Psoas muscle (tissue), 8 donors: ENCODE measurements around the gene PHLPP1. TPM values are rescaled to one million over a fixed set of nuclear protein-coding genes. Genes with fewer than 3 reads are reported as not detected.
"Not testable (repeated sequence)": the region's sequence is repeated elsewhere in the genome, so short reads cannot be mapped to it uniquely, and the experiment has no call there.

Experiments
- ATAC-seq, 4 donors: fragments of 200-7000 bp; cut with Tn5 transposase; one replicate each; pipeline ENCODE4 v1.9.1; 2020; ENCODE audit warnings: moderate library complexity in 3 of 4, mild to moderate bottlenecking in 2 of 4
- DNase-seq, 2 donors: peaks; one replicate each; pipeline ENCODE4 v3.0.0-alpha.2; 2020
- H3K27ac ChIP-seq: fragments of 200-600 bp; one replicate; pipeline ENCODE4 v1.8.0; 2022
- H3K27me3 ChIP-seq, 3 donors: fragments of 200-600 bp in 1 of 3; one replicate each; pipeline versions ENCODE4 v1.6.1 to v1.8.0; 2013 to 2022; ENCODE audit warnings: low read length in 2 of 3, mild to moderate bottlenecking in 2 of 3, moderate library complexity in 1 of 3; ENCODE audit not compliant: insufficient read depth in 3 of 3
- H3K36me3 ChIP-seq, 2 donors: fragments of 200-600 bp in 1 of 2; one replicate each; pipeline versions ENCODE4 v1.6.1 to v1.8.0; 2013 to 2022; ENCODE audit warnings: low read depth in 1 of 2, mild to moderate bottlenecking in 1 of 2, moderate library complexity in 1 of 2; ENCODE audit not compliant: insufficient read depth in 1 of 2
- H3K4me1 ChIP-seq: fragments of 200-600 bp; one replicate; pipeline ENCODE4 v1.8.0; 2022
- H3K4me3 ChIP-seq: fragments of 200-600 bp; one replicate; pipeline ENCODE4 v1.8.0; 2022; ENCODE audit warnings: mild to moderate bottlenecking
- H3K9me3 ChIP-seq: fragments of 200-600 bp; one replicate; pipeline ENCODE4 v1.8.0; 2022
- WGBS, 3 donors: extraction: QIAGEN DNeasy Blood & Tissue Kit; methylation state at CpG; one replicate each; pipeline versions ENCODE4 v1.1.6 to v1.1.7; 2013; 5-methylcytosine and 5-hydroxymethylcytosine counted together
- intact Hi-C, 2 donors: fragments of 100-400 bp; cut with DNase I; formaldehyde crosslinking; loops; one replicate each; pipeline versions ENCODE4 v1.11.0 to v1.14.2; 2022
- polyA plus RNA-seq, 3 donors: library from polyadenylated mRNA; stranded (reverse); fragments of 200-250 nt; gene quantifications; one replicate each; pipeline ENCODE4 v1.2.3, GENCODE V29; 2013
- total RNA-seq, 4 donors: library from RNA; stranded (reverse); fragmentation: NEBNext Ultra II Directional in 2 of 4; extraction: Animal tissue kit (Norgen Biotek cat#: 25700) in 2 of 4; gene quantifications; one replicate each; pipeline versions ENCODE4 v1.2.1 to v1.2.4, GENCODE V29; 2021 to 2023
- TF ChIP-seq, protein P1 (sequence below): fragments of 200-600 bp; IDR thresholded peaks from one replicate; pipeline ENCODE4 v1.8.0; 2022; ENCODE audit warnings: antibody characterized with exemption
- donor health status: healthy with polysubstance abuse.
- donor health status: DM: no; HTN: no; CAD: no; lungs with moderate emphysema.
- donor health status: Bipolar disorder and iron deficiency.
- donor health status: healthy.
- donor health status: DM: yes; HTN: yes; CAD: no.
- donor health status: DM: no; HTN: no; CAD: no.
- donor health status: DM: no; HTN: no; CAD: no.
- donor health status: DM: yes; HTN: yes; CAD: no.

Gene PHLPP1
- total and polyA plus RNA-seq, 7 donors: 0.79 to 6.4 (median 3.5) TPM

DNA sequence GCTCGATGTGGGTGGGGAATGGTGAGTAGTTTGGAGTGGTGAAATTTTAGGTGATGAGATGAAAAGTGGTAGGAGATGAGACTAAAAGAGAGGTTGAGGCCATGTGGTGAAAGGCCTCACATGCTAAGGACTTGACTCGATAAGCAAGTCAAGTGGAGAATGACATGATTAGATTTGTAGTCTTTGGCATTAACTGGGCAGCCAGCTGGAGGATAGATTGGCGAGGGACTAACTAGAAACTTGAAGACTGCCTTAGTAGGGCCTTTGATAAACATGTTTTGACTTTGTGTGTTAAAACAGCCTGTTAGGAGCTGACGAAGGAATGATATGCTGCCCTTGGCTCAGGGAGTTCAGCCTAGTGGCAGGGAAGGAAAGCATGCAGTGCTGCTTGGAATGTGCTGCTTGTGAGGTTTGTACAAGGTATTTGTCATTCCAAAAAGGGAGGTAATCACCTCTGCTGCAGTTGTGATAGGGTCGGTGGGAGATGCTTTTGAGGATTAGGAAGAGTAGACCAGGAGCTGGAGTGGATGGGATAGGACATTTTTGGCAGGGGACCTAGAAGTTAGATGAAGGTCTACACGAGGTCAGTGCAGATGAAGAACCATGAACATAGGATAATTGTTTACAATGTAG, 22.0 kb downstream of the PHLPP1 start:
- Histone ChIP-seq H3K4me1 (no peaks in the 10 kb centered on the region), H3K36me3 (no peaks in the 10 kb centered on the region), H3K9me3 (no peaks in the 10 kb centered on the region), H3K4me3 (no peak overlapping the region), H3K27ac (no peak overlapping the region), H3K27me3 (no peaks in the 10 kb centered on the region)
- intact Hi-C loops: no loop called here
- 82 to 84% (median 82%) methylated on average over 6 of the region's 6 CpGs for WGBS, 3 donors
- DNase-seq (no peak), ATAC-seq (no peak)
- TF ChIP-seq, protein P1, sequence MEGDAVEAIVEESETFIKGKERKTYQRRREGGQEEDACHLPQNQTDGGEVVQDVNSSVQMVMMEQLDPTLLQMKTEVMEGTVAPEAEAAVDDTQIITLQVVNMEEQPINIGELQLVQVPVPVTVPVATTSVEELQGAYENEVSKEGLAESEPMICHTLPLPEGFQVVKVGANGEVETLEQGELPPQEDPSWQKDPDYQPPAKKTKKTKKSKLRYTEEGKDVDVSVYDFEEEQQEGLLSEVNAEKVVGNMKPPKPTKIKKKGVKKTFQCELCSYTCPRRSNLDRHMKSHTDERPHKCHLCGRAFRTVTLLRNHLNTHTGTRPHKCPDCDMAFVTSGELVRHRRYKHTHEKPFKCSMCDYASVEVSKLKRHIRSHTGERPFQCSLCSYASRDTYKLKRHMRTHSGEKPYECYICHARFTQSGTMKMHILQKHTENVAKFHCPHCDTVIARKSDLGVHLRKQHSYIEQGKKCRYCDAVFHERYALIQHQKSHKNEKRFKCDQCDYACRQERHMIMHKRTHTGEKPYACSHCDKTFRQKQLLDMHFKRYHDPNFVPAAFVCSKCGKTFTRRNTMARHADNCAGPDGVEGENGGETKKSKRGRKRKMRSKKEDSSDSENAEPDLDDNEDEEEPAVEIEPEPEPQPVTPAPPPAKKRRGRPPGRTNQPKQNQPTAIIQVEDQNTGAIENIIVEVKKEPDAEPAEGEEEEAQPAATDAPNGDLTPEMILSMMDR: no peak

GRCh38 chr18:62738639-62739038, 23.3 kb downstream of the PHLPP1 start:
- H3K4me1 ChIP-seq: no peaks in the 10 kb centered on the region
- H3K36me3 ChIP-seq: no peaks in the 10 kb centered on the region
- ATAC-seq (no peak), DNase-seq (no peak)
- intact Hi-C loops: no loop called here
- no peaks in the 10 kb centered on the region for H3K9me3 ChIP-seq
- TF ChIP-seq, protein P1: no peak
- no peaks in the 10 kb centered on the region for H3K27me3 ChIP-seq
- no peak overlapping the region for H3K27ac ChIP-seq
- H3K4me3 ChIP-seq: no peak overlapping the region
- WGBS, 3 donors: 96 to 100% (median 97%) methylated on average over 1 of the region's 1 CpG

GRCh38 chr18:62739911-62740310, 24.6 kb downstream of the PHLPP1 start:
- Histone ChIP-seq H3K9me3 (no peaks in the 10 kb centered on the region), H3K27me3 (no peaks in the 10 kb centered on the region), H3K4me3 (no peak overlapping the region), H3K36me3 (no peaks in the 10 kb centered on the region), H3K4me1 (no peaks in the 10 kb centered on the region), H3K27ac (no peak overlapping the region)
- DNase-seq (no peak), ATAC-seq (no peak)
- 82 to 85% (median 82%) methylated on average over 5 of the region's 5 CpGs for WGBS, 3 donors
- intact Hi-C loops: no loop called here
- TF ChIP-seq, protein P1: no peak

DNA sequence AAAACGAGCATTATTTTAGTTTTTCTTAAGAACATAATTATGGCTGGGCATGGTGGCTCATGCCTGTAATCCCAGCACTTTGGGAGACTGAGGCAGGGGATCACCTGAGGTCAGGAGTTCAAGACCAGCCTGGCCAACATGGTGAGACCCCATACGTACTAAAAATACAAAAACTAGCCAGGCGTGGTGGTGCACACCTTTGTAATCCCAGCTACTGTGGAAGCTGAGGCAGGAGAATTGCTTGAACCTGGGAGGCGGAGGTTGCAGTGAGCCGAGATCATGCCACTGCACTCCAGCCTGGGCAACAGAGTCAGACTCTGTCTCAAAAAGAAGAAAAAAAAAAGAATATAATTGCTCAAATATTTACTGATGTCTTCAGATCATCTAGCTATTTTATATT, 25.3 kb downstream of the PHLPP1 start:
- H3K27me3 ChIP-seq, DNase-seq, H3K4me3 ChIP-seq, H3K9me3 ChIP-seq, H3K36me3 ChIP-seq, intact Hi-C loops, H3K27ac ChIP-seq, ATAC-seq, H3K4me1 ChIP-seq: not testable (repeated sequence)
- WGBS, 3 donors: 79 to 82% (median 80%) methylated on average over 5 of the region's 5 CpGs

DNA sequence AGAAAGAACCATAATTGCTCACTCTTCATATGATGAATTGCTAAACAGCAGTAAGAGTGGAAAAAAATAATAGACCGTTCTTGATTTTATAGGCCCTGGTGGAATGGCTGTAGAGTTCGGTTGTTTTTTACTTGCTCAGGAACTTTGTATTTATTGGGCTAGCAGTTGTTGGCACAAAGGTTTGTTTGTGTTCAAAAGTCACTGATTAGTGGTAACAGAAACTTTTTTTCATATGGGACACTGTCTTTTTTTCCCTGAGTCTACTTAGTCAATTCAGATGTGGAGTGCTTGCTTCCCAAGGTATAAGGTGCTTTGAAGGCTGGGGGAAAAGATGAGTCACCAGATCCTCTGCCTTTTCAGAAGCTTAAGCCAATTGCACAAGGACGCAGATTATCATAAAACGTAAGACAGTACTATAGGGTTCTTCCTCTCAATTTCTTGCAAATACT, 25.8 kb downstream of the PHLPP1 start:
- no peak overlapping the region for H3K27ac ChIP-seq
- TF ChIP-seq, protein P1: no peak

More for the DNA sequence above, 25.8 kb downstream of the PHLPP1 start:
- H3K4me3 ChIP-seq: no peak overlapping the region
- no peaks in the 10 kb centered on the region for H3K27me3 ChIP-seq
- peak in 2 of 4 donors; percentile 42 to 80 for ATAC-seq
- WGBS, 3 donors: 46 to 57% (median 47%) methylated on average over 4 of the region's 4 CpGs
- no peaks in the 10 kb centered on the region for H3K9me3 ChIP-seq
- no peak for DNase-seq
- intact Hi-C loops: no loop called here
- no peaks in the 10 kb centered on the region for H3K36me3 ChIP-seq
- no peaks in the 10 kb centered on the region for H3K4me1 ChIP-seq
